Suprapubic skin (tissue), 4 donors: ENCODE results near the gene STPG2. TPM values are rescaled to one million over a fixed set of nuclear protein-coding genes. Genes with fewer than 3 reads are reported as not detected.

ENCODE experiments used
- DNase-seq, 2 donors: peaks; one replicate each; pipeline ENCODE4 v3.0.0-alpha.2; 2019; ENCODE audit warnings: low spot score in 2 of 2
- H3K27ac ChIP-seq: fragments of 200-600 bp; sonication (generic); one replicate; pipeline ENCODE4 v1.5.1; 2019
- H3K27me3 ChIP-seq: fragments of 200-600 bp; sonication (generic); one replicate; pipeline ENCODE4 v1.5.1; 2019
- H3K36me3 ChIP-seq: fragments of 200-600 bp; sonication (generic); one replicate; pipeline ENCODE4 v1.5.1; 2019
- H3K4me1 ChIP-seq: fragments of 200-600 bp; sonication (generic); one replicate; pipeline ENCODE4 v1.5.1; 2019
- H3K4me3 ChIP-seq: fragments of 200-600 bp; sonication (generic); one replicate; pipeline ENCODE4 v1.5.1; 2019; ENCODE audit warnings: mild to moderate bottlenecking
- H3K9me3 ChIP-seq: fragments of 200-600 bp; sonication (generic); one replicate; pipeline ENCODE4 v1.5.1; 2019
- EP300 ChIP-seq: sonication (generic); formaldehyde crosslinking; IDR thresholded peaks from one replicate; pipeline ENCODE4 v1.6.1; 2017; ENCODE audit warnings: antibody characterized with exemption
- POLR2A ChIP-seq, 2 donors: fragments of 450-650 bp; IDR thresholded peaks; one replicate each; pipeline ENCODE4 v1.6.1; 2017; ENCODE audit warnings: antibody characterized with exemption in 2 of 2, mild to moderate bottlenecking in 2 of 2, moderate library complexity in 2 of 2
- POLR2AphosphoS5 ChIP-seq, 3 donors: sonication (generic); formaldehyde crosslinking; IDR thresholded peaks; one replicate each; pipeline ENCODE4 v1.6.1; 2017; ENCODE audit warnings: antibody characterized with exemption in 3 of 3
- WGBS: methylation state at CpG from one replicate; pipeline ENCODE4 v1.1.5; 2018; 5-methylcytosine and 5-hydroxymethylcytosine counted together
- total RNA-seq, 4 donors: library from RNA; depleted of rRNA; stranded (reverse); fragments of >200 nt; gene quantifications; one replicate each; pipeline ENCODE4 v1.1.0, GENCODE V29; 2016
- TF ChIP-seq, protein P1 (sequence below), 2 donors: fragments of 200-600 bp in 1 of 2; fragments of 450-650 bp in 1 of 2; sonication (generic) in 1 of 2; IDR thresholded peaks; one replicate each; pipeline ENCODE4 v1.5.1; 2016 to 2019; ENCODE audit warnings: antibody characterized with exemption in 2 of 2, mild to moderate bottlenecking in 1 of 2, moderate library complexity in 1 of 2

STPG2 gene
- total RNA-seq, 4 donors from 2014 or later, result 0.26 to 2.5 (median 2.0) TPM; not detected in 1

DNA sequence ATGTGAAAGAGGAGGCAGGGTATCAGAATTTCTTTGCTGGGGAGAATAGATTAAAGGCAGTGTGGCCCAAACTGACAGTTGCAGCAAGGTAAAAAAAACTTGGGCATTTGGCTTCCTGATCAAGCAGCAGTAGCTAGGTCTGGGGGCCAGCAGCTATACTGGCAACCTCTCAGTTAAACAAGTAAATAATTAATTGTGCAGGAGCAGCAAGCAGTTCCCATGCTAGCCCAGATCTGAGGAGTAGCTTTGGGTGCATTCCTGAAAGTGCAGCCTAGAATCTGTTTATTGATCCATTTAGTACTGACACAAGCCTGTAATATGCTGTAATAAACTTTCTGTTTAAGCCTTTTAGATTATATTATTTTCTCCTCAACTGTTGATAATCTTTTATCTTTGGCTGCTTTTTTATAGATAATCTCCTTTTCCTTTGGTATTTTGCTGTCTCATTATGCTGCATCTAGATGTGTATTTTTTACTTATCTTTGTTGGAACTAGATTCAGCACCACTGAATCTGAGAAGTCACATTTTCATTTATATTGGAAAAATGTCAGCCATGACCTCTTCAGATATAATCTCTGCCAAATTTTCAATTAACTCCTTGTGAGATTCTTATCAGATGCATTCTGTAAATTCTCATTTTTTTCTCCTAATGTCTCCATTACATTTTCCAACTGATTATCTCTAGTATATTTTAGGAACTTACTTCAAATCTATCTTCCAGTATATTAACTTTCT, 276.3 kb downstream of the STPG2 start:
- DNase-seq, result no peak
- TF ChIP-seq POLR2A (IDR thresholded peaks at IDR 0.05) (no peak), EP300 (no peak), POLR2AphosphoS5 (IDR thresholded peaks at IDR 0.05) (no peak)

DNA sequence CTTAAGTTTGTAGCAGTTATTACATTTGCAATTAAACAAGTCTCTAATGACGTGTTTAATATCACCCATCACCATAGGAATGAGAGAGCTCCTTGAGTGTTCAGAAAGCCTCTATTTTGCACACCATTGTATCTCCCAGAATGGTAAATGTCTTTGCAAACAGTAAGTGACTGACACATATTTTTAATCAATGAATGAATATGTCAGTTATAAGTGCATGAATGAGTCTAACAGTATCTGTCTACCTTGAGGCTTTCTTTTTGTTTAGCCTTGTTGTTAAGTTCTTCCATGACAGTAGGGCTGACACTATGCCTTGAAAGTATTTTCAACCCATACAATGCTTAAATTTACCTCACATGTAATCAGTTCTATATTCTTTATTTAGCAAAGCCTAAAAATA, 292.2 kb downstream of the STPG2 start:
- no peaks in the 10 kb centered on the region for H3K4me1 ChIP-seq
- H3K36me3 ChIP-seq, result no peaks in the 10 kb centered on the region
- no peak for TF ChIP-seq POLR2AphosphoS5 (IDR thresholded peaks at IDR 0.05)
- no peaks in the 10 kb centered on the region for H3K27me3 ChIP-seq
- H3K9me3 ChIP-seq, result peaks cover 4% of the 10 kb centered on the region
- no peak overlapping the region for H3K4me3 ChIP-seq
- DNase-seq, result no peak
- H3K27ac ChIP-seq, result no peak overlapping the region
- WGBS, result 88% methylated on average over 1 of the region's 1 CpG

More for the DNA sequence above, 276.3 kb downstream of the STPG2 start:
- no peaks in the 10 kb centered on the region for H3K36me3 ChIP-seq
- H3K27ac ChIP-seq, result no peak overlapping the region
- no peak overlapping the region for H3K4me3 ChIP-seq
- peaks cover 5% of the 10 kb centered on the region for H3K9me3 ChIP-seq
- H3K4me1 ChIP-seq, result no peaks in the 10 kb centered on the region
- H3K27me3 ChIP-seq, result no peaks in the 10 kb centered on the region

DNA sequence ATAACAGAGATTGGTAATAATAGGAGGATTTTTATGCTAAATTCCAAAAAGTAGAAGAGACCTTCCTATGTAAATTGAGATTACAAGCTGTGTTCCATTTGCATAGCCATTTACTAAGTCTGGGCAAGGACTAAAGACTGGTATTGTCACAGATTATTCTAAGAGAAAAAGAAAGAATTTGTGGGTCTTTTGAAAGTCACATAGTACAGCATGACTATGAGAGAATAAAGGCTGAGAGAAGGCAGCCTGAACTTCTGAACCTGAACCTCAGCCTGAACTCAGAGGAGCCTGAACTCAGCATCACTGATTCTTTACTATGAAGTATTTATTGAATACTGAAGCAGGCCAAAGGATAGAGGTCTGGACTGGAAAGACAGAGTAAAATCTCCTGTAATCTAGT, 297.5 kb downstream of the STPG2 start:
- no peaks in the 10 kb centered on the region for H3K27me3 ChIP-seq
- TF ChIP-seq EP300, result no peak
- no peak for TF ChIP-seq POLR2A (IDR thresholded peaks at IDR 0.05)
- no peak for TF ChIP-seq POLR2AphosphoS5 (IDR thresholded peaks at IDR 0.05)
- TF ChIP-seq, protein P1, sequence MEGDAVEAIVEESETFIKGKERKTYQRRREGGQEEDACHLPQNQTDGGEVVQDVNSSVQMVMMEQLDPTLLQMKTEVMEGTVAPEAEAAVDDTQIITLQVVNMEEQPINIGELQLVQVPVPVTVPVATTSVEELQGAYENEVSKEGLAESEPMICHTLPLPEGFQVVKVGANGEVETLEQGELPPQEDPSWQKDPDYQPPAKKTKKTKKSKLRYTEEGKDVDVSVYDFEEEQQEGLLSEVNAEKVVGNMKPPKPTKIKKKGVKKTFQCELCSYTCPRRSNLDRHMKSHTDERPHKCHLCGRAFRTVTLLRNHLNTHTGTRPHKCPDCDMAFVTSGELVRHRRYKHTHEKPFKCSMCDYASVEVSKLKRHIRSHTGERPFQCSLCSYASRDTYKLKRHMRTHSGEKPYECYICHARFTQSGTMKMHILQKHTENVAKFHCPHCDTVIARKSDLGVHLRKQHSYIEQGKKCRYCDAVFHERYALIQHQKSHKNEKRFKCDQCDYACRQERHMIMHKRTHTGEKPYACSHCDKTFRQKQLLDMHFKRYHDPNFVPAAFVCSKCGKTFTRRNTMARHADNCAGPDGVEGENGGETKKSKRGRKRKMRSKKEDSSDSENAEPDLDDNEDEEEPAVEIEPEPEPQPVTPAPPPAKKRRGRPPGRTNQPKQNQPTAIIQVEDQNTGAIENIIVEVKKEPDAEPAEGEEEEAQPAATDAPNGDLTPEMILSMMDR (IDR thresholded peaks at IDR 0.05), result no peak
- no peak overlapping the region for H3K4me3 ChIP-seq
- DNase-seq, result no peak
- H3K4me1 ChIP-seq, result no peaks in the 10 kb centered on the region
- no peaks in the 10 kb centered on the region for H3K36me3 ChIP-seq
- no peaks in the 10 kb centered on the region for H3K9me3 ChIP-seq
- no peak overlapping the region for H3K27ac ChIP-seq

DNA sequence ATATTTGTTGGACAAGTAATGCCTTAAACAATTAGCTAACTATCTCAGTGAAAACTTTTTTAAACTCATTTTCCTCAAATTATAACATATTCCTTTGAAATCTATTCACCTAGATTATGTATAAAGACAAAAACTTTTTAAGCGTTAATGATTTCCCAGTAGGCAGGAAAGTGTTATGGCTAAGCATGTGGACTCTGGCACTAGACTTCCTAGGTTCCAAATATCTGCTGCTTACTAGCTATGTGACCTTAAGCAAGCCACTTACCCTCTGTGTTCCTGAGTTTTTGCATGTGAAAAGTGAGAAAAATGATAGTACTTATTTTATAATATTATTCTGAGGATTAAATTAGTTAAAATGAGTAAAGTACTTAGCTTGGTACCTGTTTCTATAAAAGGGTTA, 301.8 kb downstream of the STPG2 start:
- WGBS, result 92% methylated on average over 1 of the region's 1 CpG
- DNase-seq, result no peak
- H3K9me3 ChIP-seq, result no peaks in the 10 kb centered on the region
- H3K4me1 ChIP-seq, result no peaks in the 10 kb centered on the region
- no peak overlapping the region for H3K27ac ChIP-seq
- H3K4me3 ChIP-seq, result no peak overlapping the region
- no peaks in the 10 kb centered on the region for H3K36me3 ChIP-seq
- H3K27me3 ChIP-seq, result no peaks in the 10 kb centered on the region
- TF ChIP-seq POLR2A (IDR thresholded peaks at IDR 0.05) (no peak), POLR2AphosphoS5 (IDR thresholded peaks at IDR 0.05) (no peak), EP300 (no peak)
- TF ChIP-seq, protein P1 (IDR thresholded peaks at IDR 0.05), result no peak

DNA sequence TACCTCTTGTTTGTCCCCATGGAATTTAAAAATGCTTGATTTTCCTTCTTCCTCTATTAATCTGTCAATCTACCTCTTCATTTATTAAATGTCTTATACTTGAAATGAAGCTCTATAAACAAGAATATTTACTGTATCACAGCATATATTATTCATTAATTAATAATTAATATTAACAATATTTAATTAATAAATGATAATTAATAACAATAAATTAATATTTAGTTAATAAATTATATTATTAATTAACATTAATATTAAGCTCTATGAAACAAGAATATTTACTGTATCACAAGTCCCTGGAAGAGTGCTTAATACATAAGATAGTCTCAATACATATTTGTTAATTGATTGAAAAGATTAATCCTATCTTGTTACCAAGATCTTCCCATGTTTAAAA, 306.6 kb downstream of the STPG2 start:
- no peak for DNase-seq
- TF ChIP-seq EP300, result no peak
- TF ChIP-seq POLR2A (IDR thresholded peaks at IDR 0.05), result no peak
- TF ChIP-seq, protein P1 (IDR thresholded peaks at IDR 0.05), result no peak
- TF ChIP-seq POLR2AphosphoS5 (IDR thresholded peaks at IDR 0.05), result no peak

DNA sequence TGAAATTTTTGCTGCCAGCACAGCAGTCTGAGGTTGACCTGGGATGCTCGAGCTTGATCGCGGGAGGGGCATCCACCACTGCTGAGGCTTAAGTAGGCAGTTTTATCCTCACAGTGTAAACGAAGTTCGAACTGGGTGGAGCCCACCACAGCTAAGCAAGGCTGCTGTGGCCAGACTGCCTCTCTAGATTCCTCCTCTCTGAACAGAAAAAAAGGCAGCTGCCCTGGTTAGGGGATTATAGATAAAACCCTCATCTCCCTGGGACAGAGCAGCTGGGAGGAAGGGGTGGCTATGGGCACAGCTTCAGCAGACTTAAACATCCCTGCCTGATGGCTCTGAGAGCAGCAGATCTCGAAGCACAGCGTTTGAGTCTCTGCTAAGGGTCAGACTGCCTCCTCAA, 314.6 kb downstream of the STPG2 start:
- no peak for DNase-seq
- H3K9me3 ChIP-seq, result no peaks in the 10 kb centered on the region

More for the DNA sequence above, 306.6 kb downstream of the STPG2 start:
- Histone ChIP-seq H3K27ac (no peak overlapping the region), H3K36me3 (no peaks in the 10 kb centered on the region), H3K4me3 (no peak overlapping the region), H3K4me1 (no peaks in the 10 kb centered on the region), H3K27me3 (no peaks in the 10 kb centered on the region), H3K9me3 (no peaks in the 10 kb centered on the region)

More for the DNA sequence above, 314.6 kb downstream of the STPG2 start:
- 50% methylated on average over 1 of the region's 7 CpGs for WGBS
- Histone ChIP-seq H3K27ac (no peak overlapping the region), H3K4me1 (no peaks in the 10 kb centered on the region), H3K27me3 (no peaks in the 10 kb centered on the region), H3K4me3 (no peak overlapping the region), H3K36me3 (no peaks in the 10 kb centered on the region)
- no peak for TF ChIP-seq POLR2A (IDR thresholded peaks at IDR 0.05)
- TF ChIP-seq, protein P1 (IDR thresholded peaks at IDR 0.05), result no peak
- no peak for TF ChIP-seq POLR2AphosphoS5 (IDR thresholded peaks at IDR 0.05)
- no peak for TF ChIP-seq EP300
